Activated CD4-positive, alpha-beta T cell treated with anti-CD3 and anti-CD28 coated beads, Interleukin-2, amount 50 U/mL, for 16 hours (primary cell): ENCODE results near the gene CEBPB.
"Not testable (repeated sequence)": the region's sequence is repeated elsewhere in the genome, so short reads cannot be mapped to it uniquely, and the experiment has no call there.

Experiments used
- DNase-seq: peaks from one replicate; pipeline ENCODE4 v3.0.0-alpha.2; 2020

CEBPB gene

GRCh38 chr20:50193836-50194421, 3.3 kb downstream of the CEBPB start:
- DNase-seq: no peak

- no peak for DNase-seq
Measured at GRCh38 chr20:50194422-50194830, 3.8 kb downstream of the CEBPB start.

GRCh38 chr20:50194831-50195523, 4.3 kb downstream of the CEBPB start:
- DNase-seq: no peak

- DNase-seq: no peak
Measured at GRCh38 chr20:50195524-50196120, 5.0 kb downstream of the CEBPB start.

- no peak for DNase-seq
Measured at GRCh38 chr20:50196248-50196647, 5.6 kb downstream of the CEBPB start.

GRCh38 chr20:50196896-50197295, 6.3 kb downstream of the CEBPB start:
- no peak for DNase-seq

- no peak for DNase-seq
Measured at GRCh38 chr20:50197463-50198179, 7.0 kb downstream of the CEBPB start.

- DNase-seq: no peak
Measured at GRCh38 chr20:50198180-50198666, 7.6 kb downstream of the CEBPB start.

- DNase-seq: no peak
Measured at GRCh38 chr20:50198716-50199115, 8.1 kb downstream of the CEBPB start.

- DNase-seq: no peak
Measured at GRCh38 chr20:50199703-50200102, 9.1 kb downstream of the CEBPB start.

GRCh38 chr20:50200482-50201104, 10.0 kb downstream of the CEBPB start:
- DNase-seq: no peak

GRCh38 chr20:50201710-50202109, 11.1 kb downstream of the CEBPB start:
- not testable (repeated sequence) for DNase-seq

GRCh38 chr20:50202677-50203076, 12.0 kb downstream of the CEBPB start:
- no peak for DNase-seq

GRCh38 chr20:50203951-50204937, 13.6 kb downstream of the CEBPB start:
- DNase-seq: no peak

GRCh38 chr20:50207026-50207425, 16.4 kb downstream of the CEBPB start:
- no peak for DNase-seq

GRCh38 chr20:50208085-50208491, 17.5 kb downstream of the CEBPB start:
- DNase-seq: no peak

- DNase-seq: not testable (repeated sequence)
Measured at GRCh38 chr20:50208815-50209214, 18.2 kb downstream of the CEBPB start.

GRCh38 chr20:50210066-50210619, 19.5 kb downstream of the CEBPB start:
- DNase-seq: no peak

- DNase-seq: no peak
Measured at GRCh38 chr20:50211091-50211490, 20.5 kb downstream of the CEBPB start.

GRCh38 chr20:50213531-50214106, 23.0 kb downstream of the CEBPB start:
- no peak for DNase-seq
